ENCODE measurements around the gene DGUOK.

The DGUOK gene

GRCh38 chr2:73913414-73914054, 13.1 kb upstream of the DGUOK start:
- Histone ChIP-seq H3K36me3 (ENCODE audit: control insufficient read depth, insufficient read depth, low read length) (no peaks in the 10 kb centered on the region), H3K27me3 (ENCODE audit: control insufficient read depth, insufficient read depth, low read length) (no peaks in the 10 kb centered on the region), H3K9ac (ENCODE audit: low read length) (no peak overlapping the region), H3K27ac (ENCODE audit: low read depth, low read length) (no peak overlapping the region), H3K9me3 (ENCODE audit: control insufficient read depth, insufficient read depth, low read depth, low read length) (no peaks in the 10 kb centered on the region), H3K4me3 (ENCODE audit: low read depth, low read length) (no peak overlapping the region), H3K4me1 (ENCODE audit: control insufficient read depth, insufficient read depth, low read length) (no peaks in the 10 kb centered on the region)

GRCh38 chr2:73914667-73915066, 12.0 kb upstream of the DGUOK start:
- no peaks in the 10 kb centered on the region for H3K4me1 ChIP-seq (ENCODE audit: control insufficient read depth, insufficient read depth, low read length)

GRCh38 chr2:73915437-73915993, 11.2 kb upstream of the DGUOK start:
- H3K27ac ChIP-seq (ENCODE audit: low read depth, low read length): no peak overlapping the region
- H3K36me3 ChIP-seq (ENCODE audit: control insufficient read depth, insufficient read depth, low read length): no peaks in the 10 kb centered on the region
- H3K9ac ChIP-seq (ENCODE audit: low read length): no peak overlapping the region
- no peaks in the 10 kb centered on the region for H3K4me1 ChIP-seq (ENCODE audit: control insufficient read depth, insufficient read depth, low read length)
- H3K4me3 ChIP-seq (ENCODE audit: low read depth, low read length): no peak overlapping the region
- no peaks in the 10 kb centered on the region for H3K27me3 ChIP-seq (ENCODE audit: control insufficient read depth, insufficient read depth, low read length)
- H3K9me3 ChIP-seq (ENCODE audit: control insufficient read depth, insufficient read depth, low read depth, low read length): no peaks in the 10 kb centered on the region

More at GRCh38 chr2:73914667-73915066, 12.0 kb upstream of the DGUOK start:
- Histone ChIP-seq H3K27ac (ENCODE audit: low read depth, low read length) (no peak overlapping the region), H3K36me3 (ENCODE audit: control insufficient read depth, insufficient read depth, low read length) (no peaks in the 10 kb centered on the region), H3K9ac (ENCODE audit: low read length) (no peak overlapping the region), H3K27me3 (ENCODE audit: control insufficient read depth, insufficient read depth, low read length) (no peaks in the 10 kb centered on the region), H3K9me3 (ENCODE audit: control insufficient read depth, insufficient read depth, low read depth, low read length) (no peaks in the 10 kb centered on the region), H3K4me3 (ENCODE audit: low read depth, low read length) (no peak overlapping the region)

- Histone ChIP-seq H3K4me3 (ENCODE audit: low read depth, low read length) (no peak overlapping the region), H3K27ac (ENCODE audit: low read depth, low read length) (no peak overlapping the region), H3K9ac (ENCODE audit: low read length) (no peak overlapping the region), H3K27me3 (ENCODE audit: control insufficient read depth, insufficient read depth, low read length) (no peaks in the 10 kb centered on the region), H3K4me1 (ENCODE audit: control insufficient read depth, insufficient read depth, low read length) (peaks cover 8% of the 10 kb centered on the region), H3K9me3 (ENCODE audit: control insufficient read depth, insufficient read depth, low read depth, low read length) (no peaks in the 10 kb centered on the region), H3K36me3 (ENCODE audit: control insufficient read depth, insufficient read depth, low read length) (no peaks in the 10 kb centered on the region)
Observed at GRCh38 chr2:73916666-73917065, 10.0 kb upstream of the DGUOK start.

GRCh38 chr2:73917296-73917695, 9.4 kb upstream of the DGUOK start:
- H3K4me1 ChIP-seq (ENCODE audit: control insufficient read depth, insufficient read depth, low read length): peaks cover 8% of the 10 kb centered on the region
- no peaks in the 10 kb centered on the region for H3K27me3 ChIP-seq (ENCODE audit: control insufficient read depth, insufficient read depth, low read length)
- no peak overlapping the region for H3K27ac ChIP-seq (ENCODE audit: low read depth, low read length)
- H3K36me3 ChIP-seq (ENCODE audit: control insufficient read depth, insufficient read depth, low read length): no peaks in the 10 kb centered on the region
- H3K9ac ChIP-seq (ENCODE audit: low read length): no peak overlapping the region
- H3K4me3 ChIP-seq (ENCODE audit: low read depth, low read length): no peak overlapping the region
- no peaks in the 10 kb centered on the region for H3K9me3 ChIP-seq (ENCODE audit: control insufficient read depth, insufficient read depth, low read depth, low read length)

GRCh38 chr2:73917696-73918207, 8.9 kb upstream of the DGUOK start:
- H3K4me3 ChIP-seq (ENCODE audit: low read depth, low read length): no peak overlapping the region
- no peaks in the 10 kb centered on the region for H3K9me3 ChIP-seq (ENCODE audit: control insufficient read depth, insufficient read depth, low read depth, low read length)
- no peaks in the 10 kb centered on the region for H3K27me3 ChIP-seq (ENCODE audit: control insufficient read depth, insufficient read depth, low read length)
- no peak overlapping the region for H3K27ac ChIP-seq (ENCODE audit: low read depth, low read length)
- no peak overlapping the region for H3K9ac ChIP-seq (ENCODE audit: low read length)
- no peaks in the 10 kb centered on the region for H3K36me3 ChIP-seq (ENCODE audit: control insufficient read depth, insufficient read depth, low read length)
- H3K4me1 ChIP-seq (ENCODE audit: control insufficient read depth, insufficient read depth, low read length): peaks cover 8% of the 10 kb centered on the region

GRCh38 chr2:73918856-73919255, 7.8 kb upstream of the DGUOK start:
- H3K27ac ChIP-seq (ENCODE audit: low read depth, low read length): no peak overlapping the region
- H3K27me3 ChIP-seq (ENCODE audit: control insufficient read depth, insufficient read depth, low read length): no peaks in the 10 kb centered on the region
- H3K9ac ChIP-seq (ENCODE audit: low read length): no peak overlapping the region
- no peaks in the 10 kb centered on the region for H3K9me3 ChIP-seq (ENCODE audit: control insufficient read depth, insufficient read depth, low read depth, low read length)
- H3K4me3 ChIP-seq (ENCODE audit: low read depth, low read length): no peak overlapping the region
- H3K36me3 ChIP-seq (ENCODE audit: control insufficient read depth, insufficient read depth, low read length): no peaks in the 10 kb centered on the region
- H3K4me1 ChIP-seq (ENCODE audit: control insufficient read depth, insufficient read depth, low read length): peaks cover 8% of the 10 kb centered on the region

GRCh38 chr2:73919596-73920228, 7.0 kb upstream of the DGUOK start:
- Histone ChIP-seq H3K9me3 (ENCODE audit: control insufficient read depth, insufficient read depth, low read depth, low read length) (no peaks in the 10 kb centered on the region), H3K4me3 (ENCODE audit: low read depth, low read length) (no peak overlapping the region), H3K36me3 (ENCODE audit: control insufficient read depth, insufficient read depth, low read length) (no peaks in the 10 kb centered on the region), H3K27me3 (ENCODE audit: control insufficient read depth, insufficient read depth, low read length) (no peaks in the 10 kb centered on the region), H3K9ac (ENCODE audit: low read length) (no peak overlapping the region), H3K4me1 (ENCODE audit: control insufficient read depth, insufficient read depth, low read length) (peaks cover 8% of the 10 kb centered on the region), H3K27ac (ENCODE audit: low read depth, low read length) (no peak overlapping the region)

- H3K9ac ChIP-seq (ENCODE audit: low read length): no peak overlapping the region
- no peak overlapping the region for H3K27ac ChIP-seq (ENCODE audit: low read depth, low read length)
Observed at GRCh38 chr2:73920577-73921545, 5.8 kb upstream of the DGUOK start.

GRCh38 chr2:73921581-73921980, 5.1 kb upstream of the DGUOK start:
- Histone ChIP-seq H3K9me3 (ENCODE audit: control insufficient read depth, insufficient read depth, low read depth, low read length) (no peaks in the 10 kb centered on the region), H3K27ac (ENCODE audit: low read depth, low read length) (no peak overlapping the region), H3K4me1 (ENCODE audit: control insufficient read depth, insufficient read depth, low read length) (peaks cover 12% of the 10 kb centered on the region), H3K9ac (ENCODE audit: low read length) (no peak overlapping the region), H3K4me3 (ENCODE audit: low read depth, low read length) (no peak overlapping the region), H3K36me3 (ENCODE audit: control insufficient read depth, insufficient read depth, low read length) (no peaks in the 10 kb centered on the region), H3K27me3 (ENCODE audit: control insufficient read depth, insufficient read depth, low read length) (no peaks in the 10 kb centered on the region)

More at GRCh38 chr2:73920577-73921545, 5.8 kb upstream of the DGUOK start:
- H3K36me3 ChIP-seq (ENCODE audit: control insufficient read depth, insufficient read depth, low read length): no peaks in the 10 kb centered on the region
- no peaks in the 10 kb centered on the region for H3K27me3 ChIP-seq (ENCODE audit: control insufficient read depth, insufficient read depth, low read length)
- no peak overlapping the region for H3K4me3 ChIP-seq (ENCODE audit: low read depth, low read length)
- H3K4me1 ChIP-seq (ENCODE audit: control insufficient read depth, insufficient read depth, low read length): peaks cover 8% of the 10 kb centered on the region
- H3K9me3 ChIP-seq (ENCODE audit: control insufficient read depth, insufficient read depth, low read depth, low read length): no peaks in the 10 kb centered on the region

All from HUES6 (cell line).